ENCODE measurements around the gene NCKAP5. TPM values are rescaled to one million over a fixed set of nuclear protein-coding genes. Genes with fewer than 3 reads are reported as not detected.

NCKAP5 gene
- total and polyA plus RNA-seq, 9 of the 15 experiments (the other 6 are each of a cell fraction or from before 2014, with no cell fraction given): not detected

DNA sequence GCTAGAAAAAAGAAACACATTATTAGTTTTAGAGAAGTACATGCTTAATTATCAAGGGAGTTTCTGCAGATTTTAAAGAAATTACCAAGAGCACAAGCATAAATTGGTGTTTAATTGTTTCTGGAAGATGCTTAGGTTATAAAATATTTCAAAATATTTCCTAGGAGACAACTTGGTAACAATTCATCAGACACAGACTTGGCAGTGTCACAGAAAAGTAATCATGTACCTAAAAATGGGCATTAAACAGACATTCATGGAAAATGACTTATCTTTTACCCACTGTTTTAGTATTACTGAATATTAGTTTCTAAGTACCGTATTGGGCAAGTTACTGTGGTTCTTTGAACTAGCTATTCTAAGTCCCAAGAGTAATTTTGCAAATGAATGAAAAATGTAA, 469.5 kb downstream of the NCKAP5 start:
- no peak overlapping the region for H3K4me2 ChIP-seq (ENCODE audit: insufficient read depth, low read length)
- H3K27ac ChIP-seq (ENCODE audit: extremely low read depth, low read depth, low read length): no peak overlapping the region
- BruUV-seq (replicated peaks): no TSS peak
- no peaks in the 10 kb centered on the region; the same call in 1 of the 2 replicates for H3K9me3 ChIP-seq (replicated peaks; ENCODE audit: control insufficient read depth, insufficient read depth, low read depth, low read length)
- no peak for FAIRE-seq
- no peaks in the 10 kb centered on the region for H4K20me1 ChIP-seq (replicated peaks; ENCODE audit: control insufficient read depth, insufficient read depth, low read length)
- H3K4me3 ChIP-seq: no peak overlapping the region
- WGBS (ENCODE audit: insufficient coverage, low coverage, missing lambda C conversion rate): 0% methylated on average over 1 of the region's 1 CpG
- H2AFZ ChIP-seq (ENCODE audit: low read depth, low read length): no peak overlapping the region
- no peaks in the 10 kb centered on the region for H3K27me3 ChIP-seq (ENCODE audit: control insufficient read depth in 2 of 2, insufficient read depth in 2 of 2, low read length in 2 of 2)
- no peaks in the 10 kb centered on the region for H3K4me1 ChIP-seq (replicated peaks in 1 of 2; ENCODE audit: control insufficient read depth in 2 of 2, insufficient read depth in 2 of 2, low read length in 2 of 2)
- H3K9ac ChIP-seq (ENCODE audit: insufficient read depth in 1 of 2, low read depth in 2 of 2, low read length in 2 of 2): no peak overlapping the region
- intact Hi-C loops (cut with micrococcal nuclease) (no loop called here), in situ Hi-C loops (cut with MboI) (no loop called here)
- no peaks in the 10 kb centered on the region for H3K79me2 ChIP-seq (ENCODE audit: control insufficient read depth, insufficient read depth, low read length)
- DNase-seq (ENCODE audit: extremely low read depth in 1 of 4, low spot score in 3 of 4): no peak
- H3K36me3 ChIP-seq (ENCODE audit: control insufficient read depth, insufficient read depth, low read length): no peaks in the 10 kb centered on the region
- no peaks in the 10 kb centered on the region for H3K9me1 ChIP-seq (ENCODE audit: control insufficient read depth, insufficient read depth, low read length)
- no peak for ATAC-seq
- ChIA-PET POLR2A (no interaction called here), CTCF (ENCODE audit: low intra/inter-chr PET ratio) (no interaction called here)
- TF ChIP-seq XRCC5 (IDR thresholded peaks at IDR 0.05; ENCODE audit: low read depth, low read length) (no peak), YY1 (IDR thresholded peaks at IDR 0.05; ENCODE audit: borderline replicate concordance in 1 of 3, control insufficient read depth in 1 of 3, extremely low read depth in 1 of 3, insufficient read depth in 3 of 3, insufficient read length in 1 of 3, insufficient replicate concordance in 2 of 3, low read depth in 1 of 3, low read length in 2 of 3) (no peak), NCOA1 (IDR thresholded peaks at IDR 0.05; ENCODE audit: low read depth) (no peak), TCF7L2 (IDR thresholded peaks at IDR 0.05; ENCODE audit: low read depth, low read length) (no peak), ZNF3 (CRISPR knock-in tag; IDR thresholded peaks at IDR 0.05) (no peak), MAX (CRISPR knock-in tag; IDR thresholded peaks at IDR 0.05) (no peak), GATAD2A (IDR thresholded peaks at IDR 0.05) (no peak), CBFB (CRISPR knock-in tag; IDR thresholded peaks at IDR 0.05) (no peak), ZSCAN32 (CRISPR knock-in tag; IDR thresholded peaks at IDR 0.05) (no peak), TSC22D4 (tag; IDR thresholded peaks at IDR 0.05) (no peak), RFX7 (CRISPR knock-in tag; IDR thresholded peaks at IDR 0.05) (no peak), MECOM (CRISPR knock-in tag; IDR thresholded peaks at IDR 0.05) (no peak), RBFOX2 (IDR thresholded peaks at IDR 0.05; ENCODE audit: low read depth, low read length) (no peak), YBX1 (IDR thresholded peaks at IDR 0.05) (no peak), HEY1 (CRISPR knock-in tag; IDR thresholded peaks at IDR 0.05; ENCODE audit: borderline replicate concordance) (no peak)
- TF ChIP-seq, protein P1, sequence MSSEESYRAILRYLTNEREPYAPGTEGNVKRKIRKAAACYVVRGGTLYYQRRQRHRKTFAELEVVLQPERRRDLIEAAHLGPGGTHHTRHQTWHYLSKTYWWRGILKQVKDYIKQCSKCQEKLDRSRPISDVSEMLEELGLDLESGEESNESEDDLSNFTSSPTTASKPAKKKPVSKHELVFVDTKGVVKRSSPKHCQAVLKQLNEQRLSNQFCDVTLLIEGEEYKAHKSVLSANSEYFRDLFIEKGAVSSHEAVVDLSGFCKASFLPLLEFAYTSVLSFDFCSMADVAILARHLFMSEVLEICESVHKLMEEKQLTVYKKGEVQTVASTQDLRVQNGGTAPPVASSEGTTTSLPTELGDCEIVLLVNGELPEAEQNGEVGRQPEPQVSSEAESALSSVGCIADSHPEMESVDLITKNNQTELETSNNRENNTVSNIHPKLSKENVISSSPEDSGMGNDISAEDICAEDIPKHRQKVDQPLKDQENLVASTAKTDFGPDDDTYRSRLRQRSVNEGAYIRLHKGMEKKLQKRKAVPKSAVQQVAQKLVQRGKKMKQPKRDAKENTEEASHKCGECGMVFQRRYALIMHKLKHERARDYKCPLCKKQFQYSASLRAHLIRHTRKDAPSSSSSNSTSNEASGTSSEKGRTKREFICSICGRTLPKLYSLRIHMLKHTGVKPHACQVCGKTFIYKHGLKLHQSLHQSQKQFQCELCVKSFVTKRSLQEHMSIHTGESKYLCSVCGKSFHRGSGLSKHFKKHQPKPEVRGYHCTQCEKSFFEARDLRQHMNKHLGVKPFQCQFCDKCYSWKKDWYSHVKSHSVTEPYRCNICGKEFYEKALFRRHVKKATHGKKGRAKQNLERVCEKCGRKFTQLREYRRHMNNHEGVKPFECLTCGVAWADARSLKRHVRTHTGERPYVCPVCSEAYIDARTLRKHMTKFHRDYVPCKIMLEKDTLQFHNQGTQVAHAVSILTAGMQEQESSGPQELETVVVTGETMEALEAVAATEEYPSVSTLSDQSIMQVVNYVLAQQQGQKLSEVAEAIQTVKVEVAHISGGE (CRISPR knock-in tag; IDR thresholded peaks at IDR 0.05): no peak
- TF ChIP-seq, protein P2, sequence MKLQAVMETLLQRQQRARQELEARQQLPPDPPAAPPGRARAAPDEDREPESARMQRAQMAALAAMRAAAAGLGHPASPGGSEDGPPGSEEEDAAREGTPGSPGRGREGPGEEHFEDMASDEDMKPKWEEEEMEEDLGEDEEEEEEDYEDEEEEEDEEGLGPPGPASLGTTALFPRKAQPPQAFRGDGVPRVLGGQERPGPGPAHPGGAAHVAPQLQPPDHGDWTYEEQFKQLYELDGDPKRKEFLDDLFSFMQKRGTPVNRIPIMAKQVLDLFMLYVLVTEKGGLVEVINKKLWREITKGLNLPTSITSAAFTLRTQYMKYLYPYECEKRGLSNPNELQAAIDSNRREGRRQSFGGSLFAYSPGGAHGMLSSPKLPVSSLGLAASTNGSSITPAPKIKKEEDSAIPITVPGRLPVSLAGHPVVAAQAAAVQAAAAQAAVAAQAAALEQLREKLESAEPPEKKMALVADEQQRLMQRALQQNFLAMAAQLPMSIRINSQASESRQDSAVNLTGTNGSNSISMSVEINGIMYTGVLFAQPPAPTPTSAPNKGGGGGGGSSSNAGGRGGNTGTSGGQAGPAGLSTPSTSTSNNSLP (IDR thresholded peaks at IDR 0.05; ENCODE audit: borderline replicate concordance, low read depth, low read length): no peak
- TF ChIP-seq, protein P3, sequence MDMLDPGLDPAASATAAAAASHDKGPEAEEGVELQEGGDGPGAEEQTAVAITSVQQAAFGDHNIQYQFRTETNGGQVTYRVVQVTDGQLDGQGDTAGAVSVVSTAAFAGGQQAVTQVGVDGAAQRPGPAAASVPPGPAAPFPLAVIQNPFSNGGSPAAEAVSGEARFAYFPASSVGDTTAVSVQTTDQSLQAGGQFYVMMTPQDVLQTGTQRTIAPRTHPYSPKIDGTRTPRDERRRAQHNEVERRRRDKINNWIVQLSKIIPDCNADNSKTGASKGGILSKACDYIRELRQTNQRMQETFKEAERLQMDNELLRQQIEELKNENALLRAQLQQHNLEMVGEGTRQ (CRISPR knock-in tag; IDR thresholded peaks at IDR 0.05): no peak

Measured in K562 (cell line).